ENCODE results near the gene INTS1.

INTS1 gene

GRCh38 chr7:1537535-1538412 is 33.6 kb upstream of the INTS1 start:
- DNase-seq (ENCODE audit: low read depth), result peak; percentile 84
- H3K4me3 ChIP-seq (ENCODE audit: control insufficient read depth, low read depth, low read length), result peak overlapping the region; percentile 47
- TF ChIP-seq CTCF (IDR thresholded peaks at IDR 0.05; ENCODE audit: control insufficient read depth, insufficient read depth, low read depth, low read length, missing control alignments), result no peak

- peak; percentile 96 for DNase-seq (ENCODE audit: low read depth)
- no peak for TF ChIP-seq CTCF (IDR thresholded peaks at IDR 0.05; ENCODE audit: control insufficient read depth, insufficient read depth, low read depth, low read length, missing control alignments)
- H3K4me3 ChIP-seq (ENCODE audit: control insufficient read depth, low read depth, low read length), result peak overlapping the region; percentile 47
These were observed 32.8 kb upstream of the INTS1 start for GRCh38 chr7:1536743-1537534.

GRCh38 chr7:1536455-1536742 is 32.2 kb upstream of the INTS1 start:
- TF ChIP-seq CTCF (IDR thresholded peaks at IDR 0.05; ENCODE audit: control insufficient read depth, insufficient read depth, low read depth, low read length, missing control alignments), result no peak
- H3K4me3 ChIP-seq (ENCODE audit: control insufficient read depth, low read depth, low read length), result no peak overlapping the region
- DNase-seq (ENCODE audit: low read depth), result no peak

- no peak overlapping the region for H3K4me3 ChIP-seq (ENCODE audit: control insufficient read depth, low read depth, low read length)
- no peak for TF ChIP-seq CTCF (IDR thresholded peaks at IDR 0.05; ENCODE audit: control insufficient read depth, insufficient read depth, low read depth, low read length, missing control alignments)
- DNase-seq (ENCODE audit: low read depth), result no peak
These were observed 31.7 kb upstream of the INTS1 start for GRCh38 chr7:1535701-1536454.

- no peak for DNase-seq (ENCODE audit: low read depth)
- no peak overlapping the region for H3K4me3 ChIP-seq (ENCODE audit: control insufficient read depth, low read depth, low read length)
- no peak for TF ChIP-seq CTCF (IDR thresholded peaks at IDR 0.05; ENCODE audit: control insufficient read depth, insufficient read depth, low read depth, low read length, missing control alignments)
These were observed 30.9 kb upstream of the INTS1 start for GRCh38 chr7:1535100-1535458.

GRCh38 chr7:1534330-1535099 is 30.3 kb upstream of the INTS1 start:
- no peak for DNase-seq (ENCODE audit: low read depth)
- H3K4me3 ChIP-seq (ENCODE audit: control insufficient read depth, low read depth, low read length), result no peak overlapping the region
- no peak for TF ChIP-seq CTCF (IDR thresholded peaks at IDR 0.05; ENCODE audit: control insufficient read depth, insufficient read depth, low read depth, low read length, missing control alignments)
